GM12878 (cell line): ENCODE results near the gene NFKB2. TPM values are rescaled to one million over a fixed set of nuclear protein-coding genes. Genes with fewer than 3 reads are reported as not detected.

Experiments
- BMI1 ChIP-seq: fragments of 450-650 bp; IDR thresholded peaks from 2 replicates; pipeline ENCODE4 v1.6.1; 2016; ENCODE audit warnings: mild to moderate bottlenecking, moderate library complexity, borderline replicate concordance
- IRF4 ChIP-seq: IDR thresholded peaks from 2 replicates; pipeline ENCODE4 v1.6.1; 2011; ENCODE audit warnings: low read depth, low read length
- LARP7 ChIP-seq: fragments of 450-650 bp; IDR thresholded peaks from 2 replicates; pipeline ENCODE4 v1.6.1; 2017; ENCODE audit warnings: mild to moderate bottlenecking
- NKRF ChIP-seq: fragments of 450-650 bp; conservative IDR thresholded peaks from 2 replicates; pipeline ENCODE4 v1.6.1; 2017; ENCODE audit warnings: mild to moderate bottlenecking, moderate library complexity
- NR2F1 ChIP-seq: fragments of 450-650 bp; conservative IDR thresholded peaks from 2 replicates; pipeline ENCODE4 v1.6.1; 2017; ENCODE audit warnings: mild to moderate bottlenecking
- NRF1 ChIP-seq: conservative IDR thresholded peaks from 2 replicates; pipeline ENCODE4 v1.6.1; 2011; ENCODE audit warnings: mild to moderate bottlenecking, low read depth, low read length, improper control_type of control experiment
- POLR2AphosphoS2 ChIP-seq: IDR thresholded peaks from 2 replicates; pipeline ENCODE4 v1.6.1; 2011; ENCODE audit warnings: low read depth, mild to moderate bottlenecking, low read length, improper control_type of control experiment, moderate library complexity
- RBBP5 ChIP-seq: fragments of 200-600 bp; sonication (generic); conservative IDR thresholded peaks from 2 replicates; pipeline ENCODE4 v1.6.1; 2016
- RFX5 ChIP-seq: IDR thresholded peaks from 2 replicates; pipeline ENCODE4 v1.6.1; 2011; ENCODE audit warnings: low read depth, low read length, improper control_type of control experiment
- SIX5 ChIP-seq: IDR thresholded peaks from 2 replicates; pipeline ENCODE4 v1.6.1; 2011; ENCODE audit warnings: mild to moderate bottlenecking, low read depth, low read length, moderate library complexity; ENCODE audit not compliant: severe bottlenecking
- SP1 ChIP-seq: IDR thresholded peaks from one replicate; pipeline ENCODE4 v1.6.1; 2011; ENCODE audit warnings: low read depth, low read length
- SREBF2 ChIP-seq: IDR thresholded peaks from 2 replicates; pipeline ENCODE4 v1.6.1; 2012; ENCODE audit warnings: mild to moderate bottlenecking, low read length
- SRF ChIP-seq, 2 experiments: IDR thresholded peaks; 2 replicates each; pipeline ENCODE4 v1.6.1; 2011; ENCODE audit warnings: low read depth in 2 of 2, low read length in 2 of 2, mild to moderate bottlenecking in 1 of 2, moderate library complexity in 1 of 2
- ZNF687 ChIP-seq: fragments of 450-650 bp; IDR thresholded peaks from 2 replicates; pipeline ENCODE4 v1.6.1; 2017; ENCODE audit warnings: mild to moderate bottlenecking, moderate library complexity
- polyA plus RNA-seq, 11 experiments: library from polyadenylated mRNA; depleted of rRNA in 4 of 11; unstranded in 6 of 11; stranded (reverse) in 5 of 11; fragments of >200 nt; fragmentation: Nextera tagmentation in 4 of 11; fragmentation: Illumina TruSeq in 1 of 11; extraction: Ambion mirVana in 4 of 11; extraction: Trizol in 1 of 11; gene quantifications; 1 replicate in 1 of 11; 2 replicates in 10 of 11; pipeline versions ENCODE4 v1.2.1 to v1.2.3, GENCODE V29; 2011 to 2016; ENCODE audit warnings: inconsistent platforms in 2 of 11, missing spikeins in 2 of 11, low read depth in 1 of 11
- total RNA-seq, 4 experiments: library from RNA; depleted of rRNA in 3 of 4; stranded (reverse); fragments of >200 nt in 3 of 4; fragmentation: Illumina TruSeq in 1 of 4; extraction: Trizol in 1 of 4; gene quantifications; 2 replicates each; pipeline versions ENCODE4 v1.2.1 to v1.2.3, GENCODE V29; 2013 to 2021
- TF ChIP-seq, protein P1 (sequence below): fragments of 450-650 bp; formaldehyde crosslinking; IDR thresholded peaks from 2 replicates; pipeline ENCODE4 v1.4.0; 2022; ENCODE audit warnings: mild to moderate bottlenecking, moderate library complexity
- TF ChIP-seq, protein P2 (sequence below): fragments of 450-650 bp; IDR thresholded peaks from 2 replicates; pipeline ENCODE4 v1.6.1; 2017; ENCODE audit warnings: mild to moderate bottlenecking, moderate library complexity

NFKB2 gene
- total and polyA plus RNA-seq, 10 of the 15 experiments (the other 5 are each of a cell fraction or from before 2014, with no cell fraction given) = 0.56 to 144 (median 49.4) TPM

DNA sequence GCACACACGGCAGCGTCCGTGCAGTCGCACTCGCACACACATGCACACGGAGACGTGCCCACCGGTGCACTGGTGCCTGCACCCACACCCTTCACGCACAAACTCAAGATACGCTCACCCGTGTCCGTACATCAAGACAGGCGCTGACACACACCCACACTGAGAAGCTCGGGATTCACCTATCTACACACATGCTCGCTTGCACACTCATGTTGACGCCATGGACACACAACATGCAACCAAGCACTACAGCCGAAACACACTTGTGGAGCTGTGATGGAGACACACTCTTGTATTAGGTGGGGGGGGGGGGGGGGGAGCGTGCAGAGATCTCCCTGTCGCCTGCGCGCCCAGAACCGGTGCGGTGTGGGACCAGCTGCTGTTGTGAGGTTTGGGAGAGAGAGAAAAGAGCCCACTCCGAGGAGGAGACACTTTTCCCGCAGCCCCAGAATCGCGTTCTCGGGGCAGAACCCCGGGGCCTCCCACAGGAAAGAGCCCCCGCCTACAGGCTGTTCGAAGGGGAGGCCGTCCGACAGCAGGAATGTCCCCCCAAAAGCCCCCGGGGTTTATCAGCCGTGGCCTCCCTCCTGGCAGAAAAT is 605 bp upstream of the NFKB2 start (continued):
- TF ChIP-seq, protein P1, sequence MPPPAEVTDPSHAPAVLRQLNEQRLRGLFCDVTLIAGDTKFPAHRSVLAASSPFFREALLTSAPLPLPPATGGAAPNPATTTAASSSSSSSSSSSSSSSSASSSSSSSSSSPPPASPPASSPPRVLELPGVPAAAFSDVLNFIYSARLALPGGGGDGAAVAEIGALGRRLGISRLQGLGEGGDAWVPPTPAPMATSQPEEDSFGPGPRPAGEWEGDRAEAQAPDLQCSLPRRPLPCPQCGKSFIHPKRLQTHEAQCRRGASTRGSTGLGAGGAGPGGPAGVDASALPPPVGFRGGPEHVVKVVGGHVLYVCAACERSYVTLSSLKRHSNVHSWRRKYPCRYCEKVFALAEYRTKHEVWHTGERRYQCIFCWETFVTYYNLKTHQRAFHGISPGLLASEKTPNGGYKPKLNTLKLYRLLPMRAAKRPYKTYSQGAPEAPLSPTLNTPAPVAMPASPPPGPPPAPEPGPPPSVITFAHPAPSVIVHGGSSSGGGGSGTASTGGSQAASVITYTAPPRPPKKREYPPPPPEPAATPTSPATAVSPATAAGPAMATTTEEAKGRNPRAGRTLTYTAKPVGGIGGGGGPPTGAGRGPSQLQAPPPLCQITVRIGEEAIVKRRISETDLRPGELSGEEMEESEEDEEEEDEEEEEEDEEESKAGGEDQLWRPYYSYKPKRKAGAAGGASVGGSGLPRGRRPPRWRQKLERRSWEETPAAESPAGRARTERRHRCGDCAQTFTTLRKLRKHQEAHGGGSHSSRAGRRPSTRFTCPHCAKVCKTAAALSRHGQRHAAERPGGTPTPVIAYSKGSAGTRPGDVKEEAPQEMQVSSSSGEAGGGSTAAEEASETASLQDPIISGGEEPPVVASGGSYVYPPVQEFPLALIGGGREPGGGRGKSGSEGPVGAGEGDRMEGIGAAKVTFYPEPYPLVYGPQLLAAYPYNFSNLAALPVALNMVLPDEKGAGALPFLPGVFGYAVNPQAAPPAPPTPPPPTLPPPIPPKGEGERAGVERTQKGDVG = no peak
- no peak for TF ChIP-seq BMI1
- TF ChIP-seq SP1 = no peak
- TF ChIP-seq POLR2AphosphoS2 = no peak
- no peak for TF ChIP-seq SRF (IDR thresholded peaks at IDR 0.05; ENCODE audit: low read depth in 2 of 2, low read length in 2 of 2)
- TF ChIP-seq, protein P2, sequence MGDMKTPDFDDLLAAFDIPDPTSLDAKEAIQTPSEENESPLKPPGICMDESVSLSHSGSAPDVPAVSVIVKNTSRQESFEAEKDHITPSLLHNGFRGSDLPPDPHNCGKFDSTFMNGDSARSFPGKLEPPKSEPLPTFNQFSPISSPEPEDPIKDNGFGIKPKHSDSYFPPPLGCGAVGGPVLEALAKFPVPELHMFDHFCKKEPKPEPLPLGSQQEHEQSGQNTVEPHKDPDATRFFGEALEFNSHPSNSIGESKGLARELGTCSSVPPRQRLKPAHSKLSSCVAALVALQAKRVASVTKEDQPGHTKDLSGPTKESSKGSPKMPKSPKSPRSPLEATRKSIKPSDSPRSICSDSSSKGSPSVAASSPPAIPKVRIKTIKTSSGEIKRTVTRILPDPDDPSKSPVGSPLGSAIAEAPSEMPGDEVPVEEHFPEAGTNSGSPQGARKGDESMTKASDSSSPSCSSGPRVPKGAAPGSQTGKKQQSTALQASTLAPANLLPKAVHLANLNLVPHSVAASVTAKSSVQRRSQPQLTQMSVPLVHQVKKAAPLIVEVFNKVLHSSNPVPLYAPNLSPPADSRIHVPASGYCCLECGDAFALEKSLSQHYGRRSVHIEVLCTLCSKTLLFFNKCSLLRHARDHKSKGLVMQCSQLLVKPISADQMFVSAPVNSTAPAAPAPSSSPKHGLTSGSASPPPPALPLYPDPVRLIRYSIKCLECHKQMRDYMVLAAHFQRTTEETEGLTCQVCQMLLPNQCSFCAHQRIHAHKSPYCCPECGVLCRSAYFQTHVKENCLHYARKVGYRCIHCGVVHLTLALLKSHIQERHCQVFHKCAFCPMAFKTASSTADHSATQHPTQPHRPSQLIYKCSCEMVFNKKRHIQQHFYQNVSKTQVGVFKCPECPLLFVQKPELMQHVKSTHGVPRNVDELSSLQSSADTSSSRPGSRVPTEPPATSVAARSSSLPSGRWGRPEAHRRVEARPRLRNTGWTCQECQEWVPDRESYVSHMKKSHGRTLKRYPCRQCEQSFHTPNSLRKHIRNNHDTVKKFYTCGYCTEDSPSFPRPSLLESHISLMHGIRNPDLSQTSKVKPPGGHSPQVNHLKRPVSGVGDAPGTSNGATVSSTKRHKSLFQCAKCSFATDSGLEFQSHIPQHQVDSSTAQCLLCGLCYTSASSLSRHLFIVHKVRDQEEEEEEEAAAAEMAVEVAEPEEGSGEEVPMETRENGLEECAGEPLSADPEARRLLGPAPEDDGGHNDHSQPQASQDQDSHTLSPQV = no peak
- TF ChIP-seq RFX5 = no peak
- TF ChIP-seq NR2F1 = no peak
- TF ChIP-seq SIX5 = no peak
- TF ChIP-seq RBBP5 = no peak
- no peak for TF ChIP-seq ZNF687
- TF ChIP-seq IRF4 = no peak
- TF ChIP-seq NRF1 = no peak
- TF ChIP-seq LARP7 = peak; percentile 42; the same call in 1 of the 2 replicates
- TF ChIP-seq SREBF2 = no peak
- 0 out of 2 replicates have a peak, but pooled peaks have one; percentile 61 for TF ChIP-seq NKRF
